ENCODE results near the gene DUT. TPM values are rescaled to one million over a fixed set of nuclear protein-coding genes. Genes with fewer than 3 reads are reported as not detected.

Gene DUT
- total and polyA plus RNA-seq, 9 of the 15 experiments (the other 6 are each of a cell fraction or from before 2014, with no cell fraction given) = 13.9 to 235 (median 94.9) TPM

DNA sequence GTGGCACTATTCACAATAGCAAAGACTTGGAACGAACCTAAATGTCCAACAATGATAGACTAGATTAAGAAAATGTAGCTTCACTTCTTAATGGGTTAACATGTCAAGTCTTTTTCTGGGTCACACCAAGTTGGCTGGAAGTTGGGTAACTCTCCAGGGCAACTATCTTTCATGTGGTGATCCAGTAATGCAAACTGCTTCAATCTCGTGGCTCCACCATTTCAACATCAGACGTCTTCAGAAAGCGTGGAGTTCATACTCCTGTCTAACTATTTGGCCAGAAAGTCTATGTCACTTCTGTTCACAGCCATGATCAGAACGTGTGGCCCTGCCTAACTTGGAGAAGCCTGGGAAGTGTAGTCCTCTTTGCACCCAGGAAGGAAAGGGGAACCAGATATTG is 32.2 kb downstream of the DUT start:
- Histone ChIP-seq H3K79me2 (ENCODE audit: control insufficient read depth, insufficient read depth, low read length) (no peaks in the 10 kb centered on the region), H3K9me3 (replicated peaks; ENCODE audit: control insufficient read depth, insufficient read depth, low read depth, low read length) (no peaks in the 10 kb centered on the region; the same call in none of the 2 replicates), H3K4me3 (no peak overlapping the region), H4K20me1 (replicated peaks; ENCODE audit: control insufficient read depth, insufficient read depth, low read length) (no peaks in the 10 kb centered on the region), H3K4me1 (replicated peaks in 1 of 2; ENCODE audit: control insufficient read depth in 2 of 2, insufficient read depth in 2 of 2, low read length in 2 of 2) (peaks cover 0 to 7% of the 10 kb centered on the region in 2 experiments; a peak in 2 of 5 replicates), H3K27me3 (ENCODE audit: control insufficient read depth in 2 of 2, insufficient read depth in 2 of 2, low read length in 2 of 2) (no peaks in the 10 kb centered on the region; a peak in 1 of 5 replicates), H3K4me2 (ENCODE audit: insufficient read depth, low read length) (no peak overlapping the region), H3K9ac (ENCODE audit: insufficient read depth in 1 of 2, low read depth in 2 of 2, low read length in 2 of 2) (no peak overlapping the region), H3K9me1 (ENCODE audit: control insufficient read depth, insufficient read depth, low read length) (no peaks in the 10 kb centered on the region), H3K27ac (ENCODE audit: extremely low read depth, low read depth, low read length) (no peak overlapping the region), H3K36me3 (ENCODE audit: control insufficient read depth, insufficient read depth, low read length) (no peaks in the 10 kb centered on the region), H2AFZ (ENCODE audit: low read depth, low read length) (peak overlapping the region; percentile 58)
- ATAC-seq = no peak
- ChIA-PET POLR2A (no interaction called here), CTCF (ENCODE audit: low intra/inter-chr PET ratio) (no interaction called here)
- in situ Hi-C loops (cut with MboI) (loop anchor here (25.0 kb wide), 2 partner anchors 449 to 1774 kb away; partner anchors contain the start of gene CEP152), intact Hi-C loops (cut with micrococcal nuclease) (no loop called here)
- WGBS (ENCODE audit: insufficient coverage, low coverage, missing lambda C conversion rate) = 9% methylated on average over 5 of the region's 5 CpGs
- no peak for DNase-seq (ENCODE audit: extremely low read depth in 1 of 4, low spot score in 3 of 4)
- TF ChIP-seq, protein P1, sequence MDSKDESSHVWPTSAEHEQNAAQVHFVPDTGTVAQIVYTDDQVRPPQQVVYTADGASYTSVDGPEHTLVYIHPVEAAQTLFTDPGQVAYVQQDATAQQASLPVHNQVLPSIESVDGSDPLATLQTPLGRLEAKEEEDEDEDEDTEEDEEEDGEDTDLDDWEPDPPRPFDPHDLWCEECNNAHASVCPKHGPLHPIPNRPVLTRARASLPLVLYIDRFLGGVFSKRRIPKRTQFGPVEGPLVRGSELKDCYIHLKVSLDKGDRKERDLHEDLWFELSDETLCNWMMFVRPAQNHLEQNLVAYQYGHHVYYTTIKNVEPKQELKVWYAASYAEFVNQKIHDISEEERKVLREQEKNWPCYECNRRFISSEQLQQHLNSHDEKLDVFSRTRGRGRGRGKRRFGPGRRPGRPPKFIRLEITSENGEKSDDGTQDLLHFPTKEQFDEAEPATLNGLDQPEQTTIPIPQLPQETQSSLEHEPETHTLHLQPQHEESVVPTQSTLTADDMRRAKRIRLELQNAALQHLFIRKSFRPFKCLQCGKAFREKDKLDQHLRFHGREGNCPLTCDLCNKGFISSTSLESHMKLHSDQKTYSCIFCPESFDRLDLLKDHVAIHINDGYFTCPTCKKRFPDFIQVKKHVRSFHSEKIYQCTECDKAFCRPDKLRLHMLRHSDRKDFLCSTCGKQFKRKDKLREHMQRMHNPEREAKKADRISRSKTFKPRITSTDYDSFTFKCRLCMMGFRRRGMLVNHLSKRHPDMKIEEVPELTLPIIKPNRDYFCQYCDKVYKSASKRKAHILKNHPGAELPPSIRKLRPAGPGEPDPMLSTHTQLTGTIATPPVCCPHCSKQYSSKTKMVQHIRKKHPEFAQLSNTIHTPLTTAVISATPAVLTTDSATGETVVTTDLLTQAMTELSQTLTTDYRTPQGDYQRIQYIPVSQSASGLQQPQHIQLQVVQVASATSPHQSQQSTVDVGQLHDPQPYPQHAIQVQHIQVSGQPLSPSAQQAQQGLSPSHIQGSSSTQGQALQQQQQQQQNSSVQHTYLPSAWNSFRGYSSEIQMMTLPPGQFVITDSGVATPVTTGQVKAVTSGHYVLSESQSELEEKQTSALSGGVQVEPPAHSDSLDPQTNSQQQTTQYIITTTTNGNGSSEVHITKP (IDR thresholded peaks at IDR 0.05; ENCODE audit: partially characterized antibody) = peak; percentile 15
- TF ChIP-seq ZSCAN29 (IDR thresholded peaks at IDR 0.05) = no peak
- no peak for FAIRE-seq
- no TSS peak for BruUV-seq (replicated peaks)

All from K562 (cell line).